HL-60/S4 treated with phorbol 12-myristate 13-acetate at 8.2 ng/mL for 4 days and 3 days (cell line): ENCODE data around the gene SGSM2.
"Not testable (repeated sequence)": the region's sequence is repeated elsewhere in the genome, so short reads cannot be mapped to it uniquely, and the experiment has no call there.

ENCODE experiments used
- in situ Hi-C: fragments of 300-500 bp; cut with MboI; formaldehyde crosslinking; loops from 2 replicates; pipeline ENCODE4 v1.15.0; 2022; ENCODE audit warnings: low sequenced_read_pairs

The SGSM2 gene, protein sequence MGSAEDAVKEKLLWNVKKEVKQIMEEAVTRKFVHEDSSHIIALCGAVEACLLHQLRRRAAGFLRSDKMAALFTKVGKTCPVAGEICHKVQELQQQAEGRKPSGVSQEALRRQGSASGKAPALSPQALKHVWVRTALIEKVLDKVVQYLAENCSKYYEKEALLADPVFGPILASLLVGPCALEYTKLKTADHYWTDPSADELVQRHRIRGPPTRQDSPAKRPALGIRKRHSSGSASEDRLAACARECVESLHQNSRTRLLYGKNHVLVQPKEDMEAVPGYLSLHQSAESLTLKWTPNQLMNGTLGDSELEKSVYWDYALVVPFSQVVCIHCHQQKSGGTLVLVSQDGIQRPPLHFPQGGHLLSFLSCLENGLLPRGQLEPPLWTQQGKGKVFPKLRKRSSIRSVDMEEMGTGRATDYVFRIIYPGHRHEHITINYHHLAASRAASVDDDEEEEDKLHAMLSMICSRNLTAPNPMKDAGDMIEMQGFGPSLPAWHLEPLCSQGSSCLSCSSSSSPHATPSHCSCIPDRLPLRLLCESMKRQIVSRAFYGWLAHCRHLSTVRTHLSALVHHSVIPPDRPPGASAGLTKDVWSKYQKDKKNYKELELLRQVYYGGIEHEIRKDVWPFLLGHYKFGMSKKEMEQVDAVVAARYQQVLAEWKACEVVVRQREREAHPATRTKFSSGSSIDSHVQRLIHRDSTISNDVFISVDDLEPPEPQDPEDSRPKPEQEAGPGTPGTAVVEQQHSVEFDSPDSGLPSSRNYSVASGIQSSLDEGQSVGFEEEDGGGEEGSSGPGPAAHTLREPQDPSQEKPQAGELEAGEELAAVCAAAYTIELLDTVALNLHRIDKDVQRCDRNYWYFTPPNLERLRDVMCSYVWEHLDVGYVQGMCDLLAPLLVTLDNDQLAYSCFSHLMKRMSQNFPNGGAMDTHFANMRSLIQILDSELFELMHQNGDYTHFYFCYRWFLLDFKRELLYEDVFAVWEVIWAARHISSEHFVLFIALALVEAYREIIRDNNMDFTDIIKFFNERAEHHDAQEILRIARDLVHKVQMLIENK

DNA sequence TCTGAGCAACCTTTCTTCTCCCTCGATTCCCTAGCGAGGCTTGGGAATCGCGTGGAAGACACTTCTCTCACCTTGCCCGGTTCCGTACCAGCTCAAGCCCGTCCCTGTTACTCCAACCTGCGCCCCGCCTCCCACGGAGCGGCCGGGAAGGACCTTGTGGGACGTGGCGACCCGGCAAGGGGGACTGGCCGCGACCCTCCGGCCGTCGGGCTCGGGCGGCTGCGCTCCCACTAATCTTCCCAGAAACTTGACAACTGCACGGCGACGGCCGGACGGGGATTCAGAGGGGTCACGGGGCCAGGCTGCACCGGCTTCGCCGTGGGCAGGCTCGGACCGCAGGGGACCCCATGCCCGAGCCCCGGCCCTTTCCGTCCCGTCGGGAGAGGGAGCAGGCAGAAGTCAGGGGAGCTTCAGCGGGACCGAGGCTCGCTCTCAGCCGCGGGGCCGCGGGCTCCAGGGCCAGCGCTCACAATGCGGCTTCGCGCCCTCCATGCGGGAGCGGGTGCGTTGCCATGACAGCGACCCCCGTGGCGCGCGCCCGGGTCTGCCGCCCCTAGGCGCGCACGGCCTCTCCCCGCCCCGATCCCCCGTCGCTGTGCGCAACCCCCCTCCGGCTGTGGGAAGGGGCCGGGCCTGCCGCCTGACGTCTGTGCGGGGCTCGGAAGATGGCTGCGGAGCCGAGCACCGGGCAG is at the start of gene SGSM2:
Gene SGSM2, plus strand, starts transcription at position 650 of the 692 bp plus-strand sequence. CDS start 188 bp downstream, outside the sequence.
- in situ Hi-C loops = no loop called here

DNA sequence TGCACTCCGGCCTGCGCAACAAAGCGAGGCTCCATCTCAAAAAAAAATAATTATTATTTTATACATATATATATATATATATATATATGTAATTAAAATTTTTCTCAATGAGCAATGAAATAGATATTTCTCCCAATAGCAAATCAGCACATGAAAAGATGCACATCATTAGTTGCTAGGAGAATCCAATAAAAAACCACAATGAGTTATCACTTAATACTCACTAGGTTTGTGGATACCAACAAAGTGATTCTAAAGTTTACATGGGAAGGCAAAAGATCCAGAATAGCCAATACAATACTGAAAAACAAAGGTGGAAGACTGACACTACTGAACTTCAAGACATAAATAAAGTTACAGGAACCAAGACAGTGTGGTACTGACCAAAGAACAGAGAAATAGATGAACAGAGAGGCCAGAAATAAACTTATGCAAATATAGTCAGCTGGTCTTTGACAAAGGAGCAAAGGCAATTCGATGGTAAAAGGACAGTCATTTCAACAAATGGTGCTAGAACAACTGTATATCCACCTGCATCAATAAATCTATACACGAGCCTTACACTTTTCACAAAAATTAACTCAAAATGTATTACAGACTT is 47.3 kb upstream of the SGSM2 start:
- in situ Hi-C loops = no loop called here

DNA sequence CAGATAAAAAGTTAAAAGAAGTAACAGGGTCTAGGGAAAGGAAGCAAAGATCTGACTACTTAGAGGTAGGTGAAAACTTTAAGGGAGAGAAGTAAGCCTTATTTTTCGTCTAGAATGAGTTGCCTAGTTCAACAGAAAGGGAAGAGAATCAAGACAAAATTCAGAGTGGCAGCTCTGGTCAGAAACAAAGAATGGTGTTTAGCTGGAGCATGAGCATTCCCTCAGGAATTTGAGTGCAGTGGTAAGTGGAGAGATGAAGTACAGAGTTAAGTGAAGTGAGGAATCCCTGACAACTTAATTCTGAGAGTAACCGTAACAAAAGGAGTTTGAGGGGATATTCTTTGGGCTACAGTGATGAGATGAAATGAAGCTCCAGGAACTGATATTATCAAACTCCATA is 45.2 kb upstream of the SGSM2 start:
- in situ Hi-C loops = no loop called here

DNA sequence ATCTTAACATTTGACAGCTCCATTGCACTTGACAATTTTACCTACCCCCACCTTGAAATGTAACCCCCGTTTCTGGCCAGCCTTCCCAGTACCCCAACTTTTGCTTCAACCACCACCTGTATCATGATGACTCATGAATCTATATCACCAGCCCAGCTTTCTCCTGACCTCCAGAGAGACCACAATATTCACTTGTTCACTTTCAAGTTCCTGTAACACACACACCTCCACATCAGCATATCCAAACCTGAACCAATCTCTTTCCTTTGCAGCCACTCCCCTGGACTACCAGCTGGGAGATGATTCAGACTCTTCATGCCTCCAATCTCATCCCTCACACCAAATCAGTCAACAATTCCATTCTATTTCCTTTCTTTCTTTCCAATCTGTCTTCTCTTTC is 41.7 kb upstream of the SGSM2 start:
- in situ Hi-C loops = no loop called here

DNA sequence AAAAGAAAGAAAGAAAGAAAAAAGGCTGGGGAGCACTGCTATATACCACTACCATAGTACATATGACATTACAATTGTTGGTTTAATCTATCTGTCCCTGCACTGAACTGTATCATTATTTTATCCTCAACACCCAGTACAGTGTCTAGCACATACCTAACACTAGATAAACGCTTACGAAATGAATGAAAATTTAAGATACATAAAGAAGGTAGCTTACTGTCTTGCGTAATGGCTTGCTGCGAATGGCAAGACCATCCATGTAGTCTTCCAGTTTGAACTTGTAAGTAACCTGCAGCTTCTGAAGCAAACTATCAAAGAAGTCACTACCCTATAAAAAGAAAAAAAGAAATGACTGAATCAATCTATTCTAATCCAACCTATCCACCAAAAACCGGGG is 40.3 kb upstream of the SGSM2 start:
- in situ Hi-C loops = no loop called here

DNA sequence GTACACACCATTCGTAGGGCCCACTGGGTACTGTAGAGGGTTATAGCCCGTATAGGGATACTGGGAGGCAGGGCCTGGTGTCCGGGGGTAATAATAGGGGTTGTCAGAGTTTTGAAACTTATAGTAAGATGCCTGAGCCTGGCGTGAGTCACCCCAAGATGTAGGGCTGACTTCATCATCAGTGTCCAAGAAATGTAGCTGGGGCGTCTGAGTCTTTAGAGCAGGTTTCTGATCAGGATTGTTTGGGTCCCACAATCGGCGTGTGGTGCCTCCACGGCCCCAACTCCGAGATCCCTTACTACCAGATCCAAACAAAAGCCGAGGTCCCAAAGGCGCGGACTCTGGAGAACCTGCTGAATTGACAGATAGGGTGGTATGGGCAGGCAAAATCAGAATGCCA is 38.2 kb upstream of the SGSM2 start:
- in situ Hi-C loops = no loop called here

DNA sequence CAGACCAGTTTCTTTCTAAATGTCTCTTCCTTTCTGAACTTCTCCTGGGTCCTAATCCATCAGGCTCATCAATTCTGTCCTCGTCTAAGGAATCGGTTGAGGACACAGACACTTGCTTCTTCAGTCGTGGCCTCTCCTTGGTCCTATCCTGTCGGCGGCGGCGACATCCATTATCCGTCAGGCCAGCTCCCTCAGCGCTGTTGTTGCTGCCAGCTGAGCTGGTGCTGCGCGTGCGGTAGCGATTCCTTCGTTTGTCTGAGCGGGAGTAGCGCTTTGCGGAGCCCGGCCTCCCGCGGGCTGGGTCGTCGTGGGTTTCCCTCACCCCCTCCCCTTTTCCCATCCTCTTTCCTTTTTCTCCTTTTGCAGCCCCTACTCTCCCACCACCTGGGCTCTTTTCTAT is 37.5 kb upstream of the SGSM2 start:
- in situ Hi-C loops = no loop called here

DNA sequence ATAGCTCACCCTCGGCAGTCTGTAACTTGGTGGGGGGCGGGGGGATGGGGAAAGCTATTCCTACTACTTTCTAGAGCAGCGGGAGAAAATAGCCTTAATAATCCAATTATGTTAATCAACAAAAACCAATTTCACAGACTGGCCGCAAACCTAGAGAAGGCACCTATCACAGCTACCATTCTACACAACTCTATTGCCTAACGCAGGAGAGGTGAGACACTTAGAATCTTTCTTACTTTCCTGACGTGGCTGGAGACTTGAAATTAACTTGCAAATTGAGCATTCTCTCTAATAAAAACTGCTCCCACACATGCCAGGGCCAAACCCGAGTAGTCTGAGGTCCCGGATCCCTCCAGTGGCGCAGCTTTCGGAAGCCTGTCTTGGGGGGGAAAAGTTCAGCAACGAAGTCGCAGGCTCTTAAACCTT is 34.5 kb upstream of the SGSM2 start:
- in situ Hi-C loops = no loop called here

DNA sequence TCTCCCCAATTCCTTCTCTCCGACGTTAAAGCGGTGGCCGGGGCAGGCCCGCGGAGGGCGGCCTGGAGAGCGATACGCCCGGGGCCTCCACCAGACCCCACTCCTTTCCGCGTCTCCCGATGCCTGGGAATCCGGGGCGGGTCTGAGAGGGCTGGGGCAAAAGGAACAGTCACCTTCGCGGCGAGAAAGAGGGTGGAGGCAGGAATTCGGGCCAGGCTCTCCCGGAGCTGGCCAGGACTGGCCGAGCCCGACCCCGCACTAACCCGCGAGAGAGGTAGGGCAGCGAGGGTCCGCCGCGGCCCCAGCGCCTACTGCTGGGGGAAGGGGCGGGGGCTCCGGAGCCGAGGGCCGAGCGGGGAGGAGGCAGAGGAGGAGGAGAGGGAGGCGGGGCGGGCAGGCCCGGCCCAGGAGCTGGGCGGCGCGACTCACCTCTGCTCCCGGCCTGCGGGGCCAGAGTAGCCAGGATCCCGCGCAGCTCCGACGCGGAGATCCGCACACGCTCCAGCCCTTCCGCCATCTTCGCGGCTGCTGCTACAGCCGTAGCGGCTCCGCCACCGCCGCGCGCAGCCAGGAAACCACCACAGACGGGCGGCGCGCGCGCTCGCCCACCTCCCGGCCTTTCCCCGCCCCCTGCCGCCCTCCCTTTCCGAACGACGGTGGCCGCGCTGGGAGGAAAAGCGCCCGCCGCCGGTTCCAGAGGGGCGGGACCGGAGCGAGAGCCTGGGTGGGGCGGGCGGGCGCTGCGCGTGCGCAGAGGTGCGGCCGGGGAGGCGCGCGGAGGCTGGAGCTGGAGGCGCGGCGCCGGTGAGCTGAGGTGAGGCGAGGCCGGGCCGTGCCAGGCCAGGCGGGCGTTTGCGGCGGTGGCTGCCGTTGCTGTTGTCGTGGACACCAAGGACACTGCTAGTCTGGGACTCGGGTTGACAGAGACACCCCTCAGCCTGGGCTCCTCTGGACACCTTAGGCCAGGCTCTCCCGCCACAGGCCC is 33.8 kb upstream of the SGSM2 start, which contains the start of the genes SMG6 and SRR:
Gene SMG6, minus strand, starts transcription at position 582 of the 985 bp plus-strand sequence. Its CDS starts 65 bp downstream, at position 517.
Gene SRR, plus strand, starts transcription at position 747 of the 985 bp plus-strand sequence. CDS start 11,611 bp downstream, outside the sequence.
- in situ Hi-C loops = no loop called here

DNA sequence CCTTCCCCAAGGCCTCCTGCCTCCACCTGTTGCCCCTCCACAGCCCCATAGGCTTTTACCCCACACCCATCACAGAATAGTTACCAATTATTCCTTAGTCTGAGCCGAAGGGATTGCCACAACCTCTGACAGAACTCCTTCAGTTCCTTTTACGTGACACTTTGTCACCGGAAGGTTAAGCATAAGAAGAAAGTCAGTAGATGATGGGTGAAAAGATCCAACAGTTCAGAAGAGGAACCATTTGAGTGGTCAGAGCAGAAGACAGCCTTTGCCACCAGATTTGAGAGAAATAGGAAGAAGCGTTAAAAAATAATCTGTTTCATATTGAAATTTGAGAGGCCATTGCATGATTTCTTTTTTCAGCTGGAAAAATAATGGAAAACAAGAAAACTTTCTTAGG is 32.4 kb upstream of the SGSM2 start:
- in situ Hi-C loops = no loop called here

DNA sequence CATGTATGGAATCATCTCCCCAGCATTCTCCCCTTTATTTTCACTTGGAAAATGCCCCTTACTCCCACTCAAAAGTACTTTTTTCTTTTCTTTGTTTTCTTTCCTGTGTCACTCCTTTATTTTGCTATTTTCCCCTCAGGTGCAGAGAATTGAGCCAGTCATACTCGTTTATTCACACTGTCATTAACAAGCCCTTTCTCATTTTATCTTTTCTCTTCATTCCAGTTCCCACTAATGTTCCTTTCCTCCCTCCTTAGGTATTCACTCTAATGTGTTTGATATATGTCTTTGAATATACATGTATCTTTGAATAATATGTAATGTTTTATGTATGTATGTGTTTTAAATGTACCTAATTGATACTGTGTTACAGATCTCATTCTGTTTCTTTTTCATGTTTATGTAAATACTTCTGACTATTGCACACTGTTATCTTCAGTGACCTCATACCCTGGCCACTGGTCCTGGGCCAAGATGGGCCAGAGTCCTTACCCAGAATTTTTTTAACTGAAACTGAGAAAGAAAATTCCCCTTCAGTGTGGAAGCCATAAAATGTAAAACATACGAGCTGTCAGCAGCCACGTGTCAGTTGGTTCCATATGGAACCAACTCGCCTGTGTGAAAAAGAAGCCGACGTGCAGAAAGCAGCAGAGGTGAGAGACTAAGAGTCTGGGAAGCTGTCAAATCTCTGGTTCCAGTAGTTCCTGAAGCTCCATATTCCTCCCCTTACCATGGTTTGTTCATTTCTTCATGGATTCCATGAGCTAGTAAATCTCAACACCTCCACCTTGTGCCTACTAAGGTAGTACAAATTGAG is 27.8 kb upstream of the SGSM2 start:
- in situ Hi-C loops = no loop called here

DNA sequence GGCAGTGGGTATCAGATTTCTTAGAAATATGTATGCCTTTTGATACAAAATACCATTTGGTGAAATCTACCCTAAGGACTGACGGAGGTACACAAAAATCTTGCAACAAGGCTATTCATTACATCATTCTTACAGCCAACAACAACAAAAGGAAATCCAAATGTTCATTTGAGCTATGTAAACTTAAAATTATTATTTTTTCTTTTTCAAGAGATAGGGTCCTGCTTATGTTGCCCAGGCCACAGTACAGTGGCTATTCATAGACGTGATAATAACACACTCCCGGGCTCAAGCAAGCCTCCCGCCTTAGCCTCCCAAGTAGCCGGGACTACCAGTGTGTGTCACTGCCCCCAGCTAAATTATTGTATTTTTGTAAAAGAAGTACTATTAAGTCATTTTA is 24.6 kb upstream of the SGSM2 start:
- in situ Hi-C loops = no loop called here

DNA sequence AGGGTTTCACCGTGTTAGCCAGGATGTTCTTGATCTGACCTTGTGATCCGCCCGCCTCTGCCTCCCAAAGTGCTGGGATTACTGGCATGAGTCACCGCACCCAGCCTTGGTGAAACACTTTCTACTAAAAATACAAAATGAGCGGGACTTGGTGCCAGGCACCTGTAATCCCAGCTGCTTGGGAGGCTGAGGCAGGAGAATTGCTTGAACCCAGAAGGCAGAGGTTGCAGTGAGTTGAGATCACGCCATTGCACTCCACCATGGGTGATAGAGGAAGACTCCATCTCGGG is 20.4 kb upstream of the SGSM2 start:
- in situ Hi-C loops = not testable (repeated sequence)

DNA sequence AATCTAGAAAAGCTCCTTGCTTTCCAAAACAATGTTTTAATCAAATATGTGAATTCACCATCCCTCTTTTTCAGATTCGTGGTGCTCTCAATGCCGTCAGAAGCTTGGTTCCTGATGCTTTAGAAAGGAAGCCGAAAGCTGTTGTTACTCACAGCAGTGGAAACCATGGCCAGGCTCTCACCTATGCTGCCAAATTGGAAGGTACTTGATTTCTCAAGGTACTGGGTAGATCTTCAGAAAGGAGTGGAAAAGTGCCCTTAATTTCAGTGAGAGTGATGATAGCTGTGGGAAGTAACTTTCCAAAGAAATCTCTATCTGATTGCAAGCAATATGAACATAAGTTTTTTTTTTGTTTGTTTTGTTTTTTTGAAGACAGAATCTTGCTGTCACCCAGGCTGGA is 19.5 kb upstream of the SGSM2 start:
- in situ Hi-C loops = no loop called here

DNA sequence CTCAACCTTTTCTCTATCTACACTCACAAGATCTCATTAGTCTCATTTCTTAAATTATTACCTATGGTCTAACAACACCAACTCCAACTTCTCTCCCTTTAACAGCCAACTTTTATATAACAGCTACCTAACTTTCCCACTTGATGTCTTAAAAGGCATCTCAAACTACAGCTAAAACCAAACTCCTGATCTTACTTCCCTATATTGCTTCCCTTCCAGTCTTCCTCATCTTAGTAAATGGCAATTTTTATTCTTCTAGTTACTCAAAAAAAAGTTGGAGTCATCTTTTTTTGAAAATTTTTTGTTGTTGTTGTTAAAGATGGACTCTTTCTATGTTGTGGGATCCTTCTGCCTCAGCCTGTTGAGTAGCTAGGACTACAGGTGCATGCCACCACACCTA is 18.2 kb upstream of the SGSM2 start:
- in situ Hi-C loops = no loop called here

DNA sequence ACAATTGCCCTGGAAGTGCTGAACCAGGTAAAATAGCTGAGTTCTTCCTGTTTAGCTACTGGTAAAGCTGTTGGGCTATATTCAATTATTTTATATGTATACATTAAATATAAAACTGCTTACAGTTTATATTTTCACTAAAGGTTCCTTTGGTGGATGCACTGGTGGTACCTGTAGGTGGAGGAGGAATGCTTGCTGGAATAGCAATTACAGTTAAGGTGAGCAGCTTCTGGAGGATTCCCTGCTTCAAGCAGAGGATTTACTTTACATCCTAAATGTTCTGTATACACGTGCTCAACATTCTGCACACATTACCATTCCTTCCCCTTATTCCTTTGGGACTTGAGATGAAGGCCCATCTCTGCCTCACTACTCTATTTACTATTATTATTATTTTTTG is 15.9 kb upstream of the SGSM2 start:
- in situ Hi-C loops = no loop called here

DNA sequence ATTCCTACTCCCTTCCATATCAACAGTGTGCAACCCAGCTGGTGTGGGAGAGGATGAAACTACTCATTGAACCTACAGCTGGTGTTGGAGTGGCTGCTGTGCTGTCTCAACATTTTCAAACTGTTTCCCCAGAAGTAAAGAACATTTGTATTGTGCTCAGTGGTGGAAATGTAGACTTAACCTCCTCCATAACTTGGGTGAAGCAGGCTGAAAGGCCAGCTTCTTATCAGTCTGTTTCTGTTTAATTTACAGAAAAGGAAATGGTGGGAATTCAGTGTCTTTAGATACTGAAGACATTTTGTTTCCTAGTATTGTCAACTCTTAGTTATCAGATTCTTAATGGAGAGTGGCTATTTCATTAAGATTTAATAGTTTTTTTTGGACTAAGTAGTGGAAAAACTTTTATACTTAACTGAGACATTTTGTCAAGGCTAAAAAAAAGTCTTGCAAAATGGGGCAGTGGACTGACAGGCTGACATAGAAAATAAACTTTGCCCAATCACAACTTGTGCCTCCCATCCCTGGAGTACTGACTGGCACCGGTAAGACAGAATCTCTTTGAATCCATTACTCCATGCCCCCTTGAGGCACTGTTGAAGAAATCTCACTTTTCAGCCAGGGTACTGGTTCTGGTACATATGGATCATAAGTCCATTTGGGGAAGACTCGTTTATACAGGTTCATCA is 13.5 kb upstream of the SGSM2 start:
- in situ Hi-C loops = no loop called here

DNA sequence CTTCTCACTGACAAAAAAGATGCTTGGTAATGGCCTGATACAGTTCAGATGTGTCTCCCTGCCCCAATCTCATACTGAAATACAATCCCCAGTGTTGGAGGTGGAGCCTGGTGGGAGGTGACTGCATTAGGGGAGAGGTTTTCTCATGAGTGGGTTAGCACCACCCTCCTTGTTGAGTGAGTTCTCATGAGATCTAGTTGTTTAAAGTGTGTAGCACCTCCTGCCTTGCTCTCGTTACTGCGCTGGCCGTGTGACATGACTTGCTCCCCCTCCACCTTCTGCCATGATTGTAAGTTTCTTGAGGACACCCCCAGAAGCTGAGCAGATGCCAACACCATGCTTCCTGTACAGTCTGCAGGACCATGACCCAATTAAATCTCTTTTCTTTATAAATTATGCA is 6.0 kb upstream of the SGSM2 start:
- in situ Hi-C loops = no loop called here
